ENCODE measurements around the gene ZNF227.
"Not testable (repeated sequence)": the region's sequence is repeated elsewhere in the genome, so short reads cannot be mapped to it uniquely, and the experiment has no call there.

ZNF227 gene

DNA sequence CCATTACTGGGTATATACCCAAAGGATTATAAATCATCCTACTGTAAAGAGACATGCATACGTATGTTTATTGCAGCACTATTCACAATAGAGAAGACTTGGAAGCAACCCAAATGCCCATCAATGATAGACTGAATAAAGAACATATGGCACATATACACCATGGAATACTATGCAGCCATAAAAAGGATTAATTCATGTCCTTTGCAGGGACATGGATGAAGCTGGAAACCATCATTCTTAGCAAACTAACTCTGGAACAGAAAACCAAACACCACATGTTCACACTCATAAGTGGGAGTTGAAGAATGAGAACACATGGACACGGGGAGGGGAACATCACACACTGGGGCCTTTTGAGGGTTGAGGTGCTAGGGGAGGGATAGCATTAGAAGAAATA, 41.1 kb downstream of the ZNF227 start:
- not testable (repeated sequence) for DNase-seq

GRCh38 chr19:44254496-44254895, 42.2 kb downstream of the ZNF227 start:
- DNase-seq: no peak

DNA sequence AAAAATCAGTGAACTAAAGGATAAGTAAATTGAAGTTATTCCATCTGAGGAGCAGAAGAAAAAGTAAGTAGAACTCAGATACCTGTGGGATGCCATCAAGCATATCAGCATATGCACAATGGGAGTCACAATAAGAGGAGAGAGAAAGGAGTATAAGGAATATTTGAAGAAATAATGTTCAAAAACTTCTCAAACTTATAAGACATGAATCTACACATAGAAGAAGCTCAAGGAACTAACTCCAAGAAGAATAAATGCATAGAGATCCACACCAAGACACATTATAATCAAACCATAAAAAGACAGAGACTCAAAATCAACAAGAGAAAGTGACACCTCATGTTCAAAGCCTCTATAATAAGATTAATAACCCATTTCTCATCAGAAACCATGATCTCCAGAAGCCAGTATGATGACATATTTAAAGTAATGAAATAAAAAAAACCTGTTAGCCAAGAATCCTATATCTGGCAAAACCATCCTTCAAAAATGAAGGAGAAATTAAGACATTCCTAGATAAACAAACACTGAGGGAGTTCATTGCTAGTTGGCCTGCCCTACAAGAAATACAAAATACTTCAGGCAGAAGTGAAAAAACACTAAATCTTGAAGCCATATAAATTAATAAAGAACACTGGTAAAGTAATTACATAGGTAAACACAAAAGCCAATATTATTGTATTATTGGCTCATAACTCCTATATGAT, 43.5 kb downstream of the ZNF227 start:
- DNase-seq: no peak

GRCh38 chr19:44258136-44258535, 45.8 kb downstream of the ZNF227 start:
- DNase-seq: no peak

DNA sequence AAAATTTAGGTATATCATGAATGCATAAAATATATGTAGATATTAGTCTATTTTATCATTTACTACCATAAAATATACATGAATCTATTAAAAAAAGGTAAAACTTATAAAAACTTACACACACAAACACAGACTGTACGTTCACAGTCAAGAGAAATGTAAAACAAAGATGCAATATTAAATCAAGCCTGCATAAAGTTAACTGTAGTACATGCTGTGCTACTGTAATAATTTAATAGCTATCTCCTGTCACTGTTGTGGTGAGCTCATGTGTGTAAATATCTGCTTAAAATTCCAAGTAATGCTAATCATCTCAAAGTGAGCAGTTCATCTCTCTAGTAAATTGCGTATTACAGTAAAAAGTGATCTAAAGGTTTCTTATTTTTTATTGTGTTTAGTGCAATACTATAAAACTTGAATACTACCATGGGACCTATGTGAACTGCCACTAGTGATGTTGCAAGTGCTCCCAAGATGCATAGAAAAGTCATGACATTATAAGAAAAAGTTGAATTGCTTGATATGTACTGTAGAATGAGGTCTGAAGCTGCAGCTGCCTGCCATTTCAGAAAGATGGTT, 46.6 kb downstream of the ZNF227 start:
- no peak for DNase-seq

GRCh38 chr19:44260343-44260681, 48.0 kb downstream of the ZNF227 start:
- no peak for DNase-seq

GRCh38 chr19:44260695-44261446, 48.5 kb downstream of the ZNF227 start:
- no peak for DNase-seq

- DNase-seq: no peak
These were observed 65.0 kb downstream of the ZNF227 start for GRCh38 chr19:44277331-44277730.

GRCh38 chr19:44278181-44278690, 65.9 kb downstream of the ZNF227 start:
- no peak for DNase-seq

- no peak for DNase-seq
These were observed 68.6 kb downstream of the ZNF227 start for GRCh38 chr19:44280916-44281315.

GRCh38 chr19:44282846-44283245, 70.5 kb downstream of the ZNF227 start:
- no peak for DNase-seq

GRCh38 chr19:44284968-44285367, 72.6 kb downstream of the ZNF227 start:
- DNase-seq: no peak
